HG02870 (cell line): Measurements from ENCODE around the gene FMN2.
A peak's percentile ranks its signal among the peaks of the same experiment; 100 is the strongest.

Experiments
- ATAC-seq: cut with Tn5 transposase; IDR thresholded peaks from one replicate; pipeline ENCODE4 v1.9.1; 2021; ENCODE audit warnings: mild to moderate bottlenecking, moderate library complexity; ENCODE audit not compliant: unreplicated experiment

Gene FMN2

GRCh38 chr1:240192851-240193250 lies 101.2 kb downstream of the FMN2 start:
- ATAC-seq = no peak

- peak; percentile 57 for ATAC-seq
These were observed 102.0 kb downstream of the FMN2 start for GRCh38 chr1:240193679-240194078.

- no peak for ATAC-seq
These were observed 102.4 kb downstream of the FMN2 start for GRCh38 chr1:240194120-240194519.

GRCh38 chr1:240198376-240198775 lies 106.7 kb downstream of the FMN2 start:
- no peak for ATAC-seq

- no peak for ATAC-seq
These were observed 108.3 kb downstream of the FMN2 start for GRCh38 chr1:240199758-240200645.

- no peak for ATAC-seq
These were observed 110.2 kb downstream of the FMN2 start for GRCh38 chr1:240201931-240202330.

GRCh38 chr1:240207073-240207709 lies 115.5 kb downstream of the FMN2 start:
- no peak for ATAC-seq

- ATAC-seq = no peak
These were observed 118.3 kb downstream of the FMN2 start for GRCh38 chr1:240210026-240210425.

- ATAC-seq = no peak
These were observed 120.9 kb downstream of the FMN2 start for GRCh38 chr1:240212556-240212955.

GRCh38 chr1:240217403-240217802 lies 125.7 kb downstream of the FMN2 start:
- no peak for ATAC-seq

GRCh38 chr1:240219104-240219503 lies 127.4 kb downstream of the FMN2 start:
- no peak for ATAC-seq

- ATAC-seq = no peak
These were observed 134.4 kb downstream of the FMN2 start for GRCh38 chr1:240226102-240226501.

- no peak for ATAC-seq
These were observed 139.1 kb downstream of the FMN2 start for GRCh38 chr1:240230816-240231215.

- ATAC-seq = no peak
These were observed 140.8 kb downstream of the FMN2 start for GRCh38 chr1:240232530-240232929.

- ATAC-seq = no peak
These were observed 143.0 kb downstream of the FMN2 start for GRCh38 chr1:240234485-240235210.

GRCh38 chr1:240235521-240236288 lies 144.0 kb downstream of the FMN2 start:
- no peak for ATAC-seq

GRCh38 chr1:240237305-240237721 lies 145.6 kb downstream of the FMN2 start:
- no peak for ATAC-seq

- ATAC-seq = no peak
These were observed 147.6 kb downstream of the FMN2 start for GRCh38 chr1:240239309-240239708.

GRCh38 chr1:240241278-240241677 lies 149.6 kb downstream of the FMN2 start:
- ATAC-seq = no peak

GRCh38 chr1:240242601-240243144 lies 151.0 kb downstream of the FMN2 start:
- ATAC-seq = no peak
